Fibroblast of lung (primary cell): Measurements from ENCODE around the gene MED28. TPM values are rescaled to one million over a fixed set of nuclear protein-coding genes. Genes with fewer than 3 reads are reported as not detected.
"Not testable (repeated sequence)": the region's sequence is repeated elsewhere in the genome, so short reads cannot be mapped to it uniquely, and the experiment has no call there.

ENCODE experiments used
- DNase-seq, 2 donors: peaks; one replicate each; pipeline versions ENCODE4 v3.0.0 to v3.0.0-alpha.2; 2010; ENCODE audit warnings: low read depth in 2 of 2
- H2AFZ ChIP-seq: 2 replicates; pipeline ENCODE4 v1.5.1; 2012; ENCODE audit warnings: low read length, control low read depth, inconsistent platforms
- H3K27ac ChIP-seq: 2 replicates; pipeline ENCODE4 v1.5.1; 2011; ENCODE audit warnings: low read length, control low read depth; ENCODE audit not compliant: insufficient read depth
- H3K27me3 ChIP-seq: 2 replicates; pipeline ENCODE4 v1.5.1; 2011; ENCODE audit warnings: mild to moderate bottlenecking, low read length; ENCODE audit not compliant: control insufficient read depth, insufficient read depth
- H3K36me3 ChIP-seq: 2 replicates; pipeline ENCODE4 v1.5.1; 2011; ENCODE audit warnings: low read length; ENCODE audit not compliant: control insufficient read depth, insufficient read depth
- H3K4me1 ChIP-seq: 2 replicates; pipeline ENCODE4 v1.5.1; 2011; ENCODE audit warnings: low read length; ENCODE audit not compliant: control insufficient read depth, insufficient read depth; ENCODE audit errors: extremely low read depth
- H3K4me2 ChIP-seq: 2 replicates; pipeline ENCODE4 v1.5.1; 2011; ENCODE audit warnings: low read length, control low read depth; ENCODE audit not compliant: insufficient read depth; ENCODE audit errors: extremely low read depth
- H3K4me3 ChIP-seq, 4 experiments: fragments of 200-600 bp in 1 of 4; sonication (generic) in 1 of 4; replicated peaks in 1 of 4; 2 replicates each; pipeline ENCODE4 v1.5.1; 2011 to 2016; ENCODE audit warnings: low read length in 4 of 4, low read depth in 3 of 4, mild to moderate bottlenecking in 3 of 4, control low read depth in 2 of 4, inconsistent platforms in 1 of 4, mixed read lengths in 1 of 4; ENCODE audit not compliant: insufficient read depth in 1 of 4; ENCODE audit errors: control extremely low read depth in 1 of 4
- H3K79me2 ChIP-seq: 2 replicates; pipeline ENCODE4 v1.5.1; 2012; ENCODE audit warnings: mild to moderate bottlenecking, low read length, inconsistent platforms; ENCODE audit not compliant: control insufficient read depth, insufficient read depth
- H3K9ac ChIP-seq: 2 replicates; pipeline ENCODE4 v1.5.1; 2011; ENCODE audit warnings: mild to moderate bottlenecking, low read length, control low read depth; ENCODE audit not compliant: insufficient read depth
- H3K9me3 ChIP-seq: 2 replicates; pipeline ENCODE4 v1.5.1; 2012; ENCODE audit warnings: low read depth, low read length; ENCODE audit not compliant: control insufficient read depth, insufficient read depth
- H4K20me1 ChIP-seq: 2 replicates; pipeline ENCODE4 v1.5.1; 2011; ENCODE audit warnings: low read length; ENCODE audit not compliant: control insufficient read depth, insufficient read depth; ENCODE audit errors: extremely low read depth
- CTCF ChIP-seq, 2 donors: IDR thresholded peaks in 1 of 2; conservative IDR thresholded peaks in 1 of 2; 1 replicate in 1 of 2; 2 replicates in 1 of 2; pipeline ENCODE4 v1.5.1; 2011 to 2012; ENCODE audit warnings: low read length in 2 of 2, control low read depth in 1 of 2, inconsistent platforms in 1 of 2, low read depth in 1 of 2, mild to moderate bottlenecking in 1 of 2
- EZH2 ChIP-seq: IDR thresholded peaks from 2 replicates; pipeline ENCODE4 v1.5.1; 2012; ENCODE audit warnings: low read length, control low read depth, mild to moderate bottlenecking; ENCODE audit errors: missing control alignments
- polyA plus RNA-seq, 2 donors: library from polyadenylated mRNA; depleted of rRNA in 1 of 2; stranded (reverse) in 1 of 2; unstranded in 1 of 2; fragments of >200 nt; gene quantifications; 2 replicates each; pipeline ENCODE4 v1.2.1, GENCODE V29; 2011 to 2012; ENCODE audit warnings: missing spikeins in 1 of 2
- total RNA-seq: library from RNA; depleted of rRNA; stranded (reverse); fragments of >200 nt; gene quantifications from 2 replicates; pipeline ENCODE4 v1.2.1, GENCODE V29; 2014

MED28 gene
- total and polyA plus RNA-seq, 2 donors (not counting 1 experiment from before 2014, with no cell fraction given): 16.8 to 20.1 TPM

- Histone ChIP-seq H3K79me2 (no peaks in the 10 kb centered on the region), H3K9ac (no peak overlapping the region), H3K4me2 (no peak overlapping the region), H3K4me3 (no peak overlapping the region), H3K9me3 (no peaks in the 10 kb centered on the region), H3K4me1 (no peaks in the 10 kb centered on the region), H3K27me3 (peaks cover 3% of the 10 kb centered on the region), H3K27ac (no peak overlapping the region), H3K36me3 (no peaks in the 10 kb centered on the region), H2AFZ (no peak overlapping the region), H4K20me1 (no peaks in the 10 kb centered on the region)
- DNase-seq: no peak
- TF ChIP-seq EZH2 (no peak), CTCF (conservative IDR thresholded peaks at IDR 0.05 in 1 of 2, IDR thresholded peaks at IDR 0.05 in 1 of 2; ENCODE audit: low read depth in 1 of 2, low read length in 2 of 2) (no peak)
Measured at GRCh38 chr4:17657090-17657489, 42.6 kb downstream of the MED28 start.

- Histone ChIP-seq H3K79me2 (no peaks in the 10 kb centered on the region), H3K36me3 (no peaks in the 10 kb centered on the region), H3K4me2 (no peak overlapping the region), H3K9ac (no peak overlapping the region), H3K27me3 (peaks cover 3% of the 10 kb centered on the region), H4K20me1 (no peaks in the 10 kb centered on the region), H3K9me3 (no peaks in the 10 kb centered on the region), H3K4me1 (no peaks in the 10 kb centered on the region), H2AFZ (no peak overlapping the region), H3K27ac (no peak overlapping the region), H3K4me3 (no peak overlapping the region)
- TF ChIP-seq EZH2: no peak
- TF ChIP-seq CTCF (conservative IDR thresholded peaks at IDR 0.05 in 1 of 2, IDR thresholded peaks at IDR 0.05 in 1 of 2; ENCODE audit: low read depth in 1 of 2, low read length in 2 of 2): no peak
- DNase-seq: no peak
Measured at GRCh38 chr4:17657849-17658248, 43.4 kb downstream of the MED28 start.

- H3K79me2 ChIP-seq, H3K27me3 ChIP-seq, H3K9me3 ChIP-seq, H2AFZ ChIP-seq, H3K27ac ChIP-seq, DNase-seq, H4K20me1 ChIP-seq, H3K9ac ChIP-seq, H3K4me3 ChIP-seq, H3K4me1 ChIP-seq, H3K4me2 ChIP-seq, H3K36me3 ChIP-seq: not testable (repeated sequence)
Measured at GRCh38 chr4:17659196-17659595, 44.8 kb downstream of the MED28 start.
